GM19351 (cell line): ENCODE measurements around the gene GNB1.
A peak's percentile ranks its signal among the peaks of the same experiment; 100 is the strongest.
"Not testable (repeated sequence)": the region's sequence is repeated elsewhere in the genome, so short reads cannot be mapped to it uniquely, and the experiment has no call there.

Experiments
- ATAC-seq: cut with Tn5 transposase; IDR thresholded peaks from one replicate; pipeline ENCODE4 v1.9.1; 2021; ENCODE audit warnings: mild to moderate bottlenecking, moderate library complexity; ENCODE audit not compliant: unreplicated experiment

Gene GNB1

DNA sequence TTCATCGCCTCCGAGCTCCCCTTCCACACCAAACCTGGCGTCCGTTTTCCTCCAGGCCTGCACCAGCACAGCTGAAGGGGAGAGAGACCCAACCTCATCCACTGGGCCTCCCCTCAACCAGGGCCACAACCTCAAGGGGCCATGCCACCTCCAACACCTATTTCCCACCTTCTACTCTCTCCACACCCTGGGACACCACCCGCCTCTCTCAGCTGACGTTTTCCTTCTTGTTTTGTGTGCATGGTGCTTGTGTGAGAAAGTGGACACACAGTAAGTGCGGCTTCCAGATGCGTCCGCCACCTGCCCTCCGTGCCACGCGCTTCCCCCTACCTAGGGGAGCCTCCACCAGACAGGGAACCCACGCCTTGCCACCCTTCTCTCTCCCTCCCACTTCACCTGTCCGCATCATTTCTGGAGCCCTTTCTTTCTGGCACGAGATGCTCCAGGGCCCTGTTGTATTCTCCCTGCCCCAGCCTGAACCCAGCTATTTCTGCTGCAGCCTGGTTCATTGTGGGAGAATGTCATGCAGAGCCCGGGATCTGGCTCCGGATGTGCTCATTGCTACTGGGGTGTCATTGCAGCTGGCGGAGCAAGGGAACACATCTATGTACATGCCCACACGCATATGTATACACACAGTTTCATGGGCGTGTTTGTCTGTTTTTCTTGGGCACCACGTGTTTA is 1.3 kb upstream of the GNB1 start:
- no peak for ATAC-seq

- no peak for ATAC-seq
These were observed 627 bp upstream of the GNB1 start for GRCh38 chr1:1891349-1892078.

GRCh38 chr1:1889847-1890505 is 911 bp downstream of the GNB1 start:
- peak; percentile 29 for ATAC-seq

DNA sequence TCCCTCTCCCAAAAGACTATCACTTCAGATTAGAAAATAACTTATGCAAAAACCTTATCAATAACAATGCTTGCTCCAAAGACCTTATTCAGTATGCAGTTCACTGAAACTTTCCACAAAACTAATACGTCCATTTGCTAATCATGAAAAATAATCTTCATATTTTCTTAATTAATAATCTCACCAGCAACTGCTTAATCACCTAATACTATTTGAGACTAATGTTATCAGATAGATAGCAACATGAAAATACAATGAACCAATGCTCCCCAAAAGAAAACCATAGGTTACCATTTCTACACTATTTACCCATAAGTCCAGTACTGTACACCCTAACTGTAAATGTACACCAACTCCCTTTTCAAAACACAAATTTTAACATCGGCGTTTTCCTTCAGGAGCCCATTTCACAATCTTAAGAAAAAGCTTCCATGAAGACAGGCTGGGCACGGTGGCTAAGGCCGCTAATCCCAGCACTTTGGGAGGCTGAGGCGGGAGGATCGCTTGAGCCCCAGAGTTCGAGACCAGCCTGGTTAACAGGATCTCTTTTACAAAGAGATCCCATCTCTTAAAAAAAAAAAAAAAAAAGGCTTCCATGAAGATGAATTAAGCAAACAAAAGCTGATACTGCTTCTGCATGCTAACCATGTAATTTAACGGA is 1.7 kb downstream of the GNB1 start:
- no peak for ATAC-seq

- not testable (repeated sequence) for ATAC-seq
These were observed 7.0 kb downstream of the GNB1 start for GRCh38 chr1:1883890-1884289.

- ATAC-seq, result no peak
These were observed 7.6 kb downstream of the GNB1 start for GRCh38 chr1:1883092-1883873.

GRCh38 chr1:1881727-1882126 is 9.2 kb downstream of the GNB1 start:
- no peak for ATAC-seq

- ATAC-seq, result no peak
These were observed 10.1 kb downstream of the GNB1 start for GRCh38 chr1:1880617-1881312.

- no peak for ATAC-seq
These were observed 10.9 kb downstream of the GNB1 start for GRCh38 chr1:1879942-1880341.

GRCh38 chr1:1877865-1878436 is 12.9 kb downstream of the GNB1 start:
- no peak for ATAC-seq

DNA sequence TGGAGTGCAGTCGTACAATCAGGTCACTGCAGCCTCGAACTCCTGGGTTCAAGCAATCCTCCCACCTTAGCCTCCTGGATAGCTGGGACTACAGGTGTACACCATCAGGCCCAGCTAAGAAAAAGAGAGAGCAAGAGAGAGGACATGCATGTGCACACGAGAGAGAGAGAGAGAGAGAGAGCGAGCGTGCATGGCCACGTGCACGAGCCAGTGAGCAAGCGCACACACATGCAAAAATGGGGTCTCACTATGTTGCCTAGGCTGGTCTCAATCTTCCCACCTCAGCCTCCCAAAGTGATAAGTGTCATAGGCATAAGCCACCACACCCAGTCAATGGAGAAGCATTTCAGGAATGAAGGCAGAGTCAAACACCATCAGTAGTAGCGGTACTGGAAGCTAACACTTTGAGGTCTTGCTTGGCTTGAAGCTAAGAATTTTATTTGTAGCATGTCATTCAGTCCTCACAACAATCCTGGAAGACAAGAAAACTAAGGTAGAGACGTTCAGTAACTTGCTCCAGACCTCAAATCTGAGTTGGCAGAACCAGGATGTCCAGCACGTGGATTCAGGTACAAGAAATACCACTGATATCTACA is 14.5 kb downstream of the GNB1 start:
- no peak for ATAC-seq

GRCh38 chr1:1875932-1876331 is 15.0 kb downstream of the GNB1 start:
- no peak for ATAC-seq

DNA sequence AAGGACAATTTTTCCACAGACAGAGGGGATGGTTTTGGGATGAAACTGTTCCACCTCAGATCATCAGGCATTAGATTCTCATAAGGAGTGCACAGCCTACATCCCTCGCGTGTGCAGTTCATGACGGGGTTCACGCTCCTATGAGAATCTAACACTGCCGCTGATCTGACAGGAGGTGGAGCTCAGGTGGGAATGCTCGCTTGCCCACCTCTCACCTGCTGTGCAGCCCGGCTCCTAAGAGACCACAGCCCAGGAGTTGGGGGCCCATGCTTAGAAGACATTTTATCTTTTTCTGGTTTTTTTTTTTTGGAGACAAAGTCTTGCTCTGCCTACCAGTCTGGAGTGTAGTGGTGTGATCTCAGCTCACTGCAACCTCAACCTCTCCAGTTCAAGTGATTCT is 16.0 kb downstream of the GNB1 start:
- no peak for ATAC-seq

GRCh38 chr1:1873186-1873585 is 17.7 kb downstream of the GNB1 start:
- no peak for ATAC-seq

- no peak for ATAC-seq
These were observed 18.4 kb downstream of the GNB1 start for GRCh38 chr1:1872329-1872994.

- no peak for ATAC-seq
These were observed 21.4 kb downstream of the GNB1 start for GRCh38 chr1:1869469-1869868.

DNA sequence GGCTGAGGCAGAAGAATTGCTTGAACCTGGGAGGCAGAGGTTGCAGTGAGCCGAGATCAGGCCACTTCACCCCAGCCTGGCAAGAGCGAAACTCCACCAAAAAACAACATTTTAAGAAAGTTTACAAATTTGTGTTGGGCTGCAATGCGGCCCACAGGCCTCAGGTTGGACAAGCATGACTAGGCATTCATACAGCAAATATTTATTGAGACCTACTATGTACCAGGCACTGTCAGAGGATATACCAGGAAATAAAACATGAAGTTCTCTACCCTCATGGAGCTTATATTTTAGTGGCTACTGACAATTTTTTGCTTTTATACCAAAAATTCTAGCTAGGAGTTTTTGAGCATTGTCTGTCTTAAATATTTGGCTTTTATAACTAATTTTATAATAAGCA is 23.7 kb downstream of the GNB1 start:
- no peak for ATAC-seq

DNA sequence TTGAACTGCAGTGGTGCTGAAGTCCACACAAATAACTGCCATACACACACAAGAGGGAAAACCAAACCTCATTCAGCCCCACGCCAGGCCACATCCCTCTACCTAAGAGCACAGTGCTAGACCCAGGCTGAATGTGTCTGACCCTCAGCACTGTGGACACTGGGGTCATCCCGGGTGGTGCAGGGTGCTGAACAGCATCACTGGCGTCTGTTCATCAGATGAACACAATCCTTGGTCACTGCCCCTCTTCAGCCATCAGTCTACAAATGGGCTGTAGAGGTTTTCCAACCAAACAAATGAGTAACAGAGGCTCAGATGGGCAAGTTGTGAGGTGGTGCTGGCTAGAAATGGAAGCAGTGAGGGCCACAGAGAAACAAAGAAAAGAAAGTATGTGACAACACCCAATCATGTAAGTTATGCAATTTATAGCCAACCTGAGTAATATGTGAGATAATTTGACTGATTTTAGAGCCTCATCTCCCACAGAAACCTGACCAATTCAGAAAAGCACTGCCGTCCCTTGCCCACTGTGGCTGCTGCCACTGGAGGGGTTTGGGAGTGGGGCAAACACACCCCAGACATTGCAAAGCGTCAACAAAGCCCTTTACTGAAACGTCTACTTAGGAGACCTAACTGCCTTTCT is 27.9 kb downstream of the GNB1 start:
- no peak for ATAC-seq
